Measurements from ENCODE around the gene RARRES1.

RARRES1 gene, protein sequence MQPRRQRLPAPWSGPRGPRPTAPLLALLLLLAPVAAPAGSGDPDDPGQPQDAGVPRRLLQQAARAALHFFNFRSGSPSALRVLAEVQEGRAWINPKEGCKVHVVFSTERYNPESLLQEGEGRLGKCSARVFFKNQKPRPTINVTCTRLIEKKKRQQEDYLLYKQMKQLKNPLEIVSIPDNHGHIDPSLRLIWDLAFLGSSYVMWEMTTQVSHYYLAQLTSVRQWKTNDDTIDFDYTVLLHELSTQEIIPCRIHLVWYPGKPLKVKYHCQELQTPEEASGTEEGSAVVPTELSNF

GRCh38 chr3:158731938-158732855, at the start of gene RARRES1:
Gene RARRES1 (minus strand): TSS chr3:158732457. CDS start chr3:158732415, 42 bp downstream.
- DNase-seq, result peak in 4 of 14 donors; percentile 22 to 63 (median 45)

- DNase-seq, result no peak
Measured at GRCh38 chr3:158781849-158782248, 49.6 kb upstream of the RARRES1 start.

DNA sequence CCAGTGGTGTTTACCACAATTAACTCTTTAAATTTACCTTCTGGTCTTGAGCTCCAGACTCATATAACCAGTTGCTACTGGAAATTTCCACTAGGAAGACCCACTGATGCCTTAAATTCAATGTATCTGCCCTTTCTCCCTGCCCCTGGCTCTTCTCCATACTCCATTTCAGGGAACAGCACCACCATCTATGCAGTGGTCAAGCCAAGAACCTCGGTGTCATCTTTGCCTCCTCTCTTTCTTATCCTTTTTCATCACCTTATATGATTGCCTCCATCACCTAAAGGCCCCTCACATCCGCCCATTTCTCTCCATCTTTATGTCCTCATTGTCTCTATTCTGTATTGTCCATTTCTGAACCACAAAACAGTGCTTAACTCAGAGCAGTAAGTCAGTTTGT, 48.9 kb upstream of the RARRES1 start:
- DNase-seq, result no peak

- DNase-seq, result no peak
Measured at GRCh38 chr3:158780766-158781165, 48.5 kb upstream of the RARRES1 start.

DNA sequence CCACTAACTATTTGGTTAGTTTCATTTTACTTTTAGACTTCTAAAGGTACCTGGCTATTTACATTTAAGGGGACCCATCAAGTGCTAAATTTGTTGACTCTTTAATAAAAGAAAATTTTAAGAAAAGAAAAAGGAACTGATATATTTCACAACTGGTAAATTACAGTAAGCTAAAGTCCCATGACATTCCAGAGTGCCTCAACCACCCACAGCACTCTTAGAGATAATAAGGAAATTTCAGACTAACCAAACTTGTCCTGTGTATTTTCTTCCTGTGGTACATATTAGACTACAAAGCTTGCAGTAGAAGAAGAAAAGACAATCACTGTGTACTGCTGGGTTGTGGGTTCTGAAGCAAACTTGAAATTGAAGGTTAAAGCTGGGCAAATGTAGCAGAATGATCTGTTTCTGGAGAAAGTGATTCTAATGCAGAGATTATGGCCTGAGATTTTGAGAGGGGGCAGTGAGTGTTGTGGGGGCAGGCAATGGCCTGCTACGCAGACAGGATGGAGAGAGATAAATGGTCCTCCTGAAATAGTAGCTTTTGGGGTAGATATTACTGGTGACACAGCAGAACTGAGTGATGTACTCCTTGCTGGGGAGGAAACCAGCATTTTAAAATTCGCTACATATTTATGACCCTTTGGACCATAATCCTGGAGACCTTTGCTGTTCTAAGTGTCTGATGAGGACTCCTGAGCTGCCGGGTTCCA, 45.1 kb upstream of the RARRES1 start:
- DNase-seq, result no peak

- DNase-seq, result no peak
Measured at GRCh38 chr3:158776531-158776930, 44.3 kb upstream of the RARRES1 start.

DNA sequence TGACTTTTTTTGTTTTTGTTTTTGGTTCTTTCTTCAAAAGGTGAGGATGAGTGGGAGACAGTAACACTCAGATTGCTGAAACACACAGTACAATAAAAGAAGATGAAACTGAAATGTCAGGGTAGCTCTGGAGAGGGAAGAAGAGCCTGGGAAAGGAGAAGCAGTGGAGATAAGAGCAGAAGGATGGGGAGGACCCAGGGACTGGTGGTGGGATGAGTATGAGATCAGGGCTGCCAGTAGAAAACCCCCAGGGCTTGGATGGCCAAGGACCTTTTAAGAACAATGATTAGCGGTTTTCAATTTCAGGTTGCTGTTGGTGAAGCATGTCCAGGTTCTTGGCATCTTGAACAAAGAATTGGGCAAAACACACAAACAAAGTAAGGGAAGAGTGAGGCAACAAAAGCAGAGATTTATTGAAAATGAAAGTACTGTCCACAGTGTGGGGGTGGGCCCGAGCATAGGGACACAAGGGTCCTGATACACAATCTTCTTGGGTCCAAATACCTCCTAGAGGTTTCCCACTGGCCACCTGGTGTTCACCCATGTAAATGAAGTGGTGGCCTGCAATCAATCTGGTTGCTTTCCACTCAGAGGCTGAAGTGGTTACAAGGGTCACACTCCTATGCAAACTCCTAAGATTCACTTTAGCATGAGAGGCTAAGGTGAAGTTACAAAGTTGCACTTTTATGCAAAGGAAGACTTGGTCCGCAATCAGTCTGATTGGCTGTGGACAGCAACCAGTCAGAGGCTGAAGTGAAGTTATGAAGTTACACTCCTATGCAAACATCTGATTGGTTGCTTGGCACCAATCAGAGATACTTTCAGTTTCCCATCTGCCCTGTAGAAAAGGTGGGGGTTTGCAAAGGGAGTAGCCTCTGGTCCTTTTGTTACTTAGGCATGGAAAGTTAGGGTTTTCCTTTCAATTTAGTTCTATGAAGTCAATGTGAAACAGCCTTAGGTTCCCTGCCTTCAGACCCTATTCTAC, 43.5 kb upstream of the RARRES1 start:
- no peak for DNase-seq

DNA sequence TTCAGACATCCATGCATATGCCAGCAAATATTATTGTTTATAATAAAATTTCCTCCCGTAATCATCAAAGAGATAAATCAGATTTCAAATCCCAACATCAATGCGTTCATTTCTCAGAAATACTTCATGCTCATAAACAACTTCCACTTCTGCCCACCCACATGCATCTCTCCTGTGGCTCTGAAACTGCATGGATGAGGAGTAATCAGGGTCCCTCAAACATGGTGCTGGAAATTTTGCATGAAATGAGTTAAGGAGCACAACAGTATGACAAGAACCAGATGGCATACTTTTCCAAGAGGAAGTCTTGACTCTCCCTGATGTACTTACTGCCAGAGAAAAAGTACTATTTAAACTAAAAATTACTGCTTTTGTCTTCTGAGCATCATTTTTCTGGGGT, 42.7 kb upstream of the RARRES1 start:
- DNase-seq, result no peak

DNA sequence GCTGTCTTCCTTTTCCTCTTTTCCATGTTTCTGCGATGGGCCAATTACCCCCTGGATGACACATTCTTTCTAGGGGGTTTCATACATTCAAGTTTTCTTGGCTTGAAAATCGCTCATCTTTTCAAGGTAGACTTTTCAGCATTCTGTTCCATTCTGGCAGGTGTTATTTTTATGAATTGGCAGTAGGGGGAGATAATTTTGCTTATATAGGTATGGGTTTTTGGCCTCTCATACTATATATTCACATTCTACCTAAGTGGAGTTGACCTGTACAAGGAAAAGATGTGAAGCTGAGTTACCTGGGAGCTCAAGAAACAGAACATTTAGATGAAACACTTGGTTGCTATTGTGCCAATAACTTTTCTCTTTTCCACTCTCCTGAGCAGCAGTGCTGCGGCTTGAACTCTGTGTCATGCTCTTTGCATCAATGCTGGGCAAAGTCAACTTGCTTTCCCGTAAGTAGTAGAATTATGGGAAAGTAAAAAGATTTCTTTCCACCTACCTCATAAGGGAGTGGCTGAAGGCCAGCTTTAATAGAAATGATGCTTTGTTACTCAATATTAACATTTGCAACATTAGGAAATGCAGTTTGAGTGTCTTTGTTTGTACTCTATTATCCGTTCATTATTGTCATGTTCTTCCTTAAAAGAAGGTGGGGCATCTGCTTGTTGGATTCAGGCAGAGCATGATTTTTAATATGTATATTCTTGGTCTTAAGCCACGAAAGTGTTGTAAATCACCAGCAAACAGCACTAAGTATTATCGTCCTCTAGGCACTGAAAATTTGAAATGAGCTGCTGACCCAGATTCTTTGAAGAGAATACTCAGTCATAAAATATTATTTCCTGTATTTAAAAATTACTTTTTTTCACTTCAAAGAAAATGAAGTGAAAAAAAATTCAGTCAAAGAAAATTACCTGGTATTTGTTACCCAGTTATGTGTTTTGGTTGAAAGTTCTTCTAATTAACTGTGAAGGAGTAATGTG, 41.9 kb upstream of the RARRES1 start:
- DNase-seq, result no peak

GRCh38 chr3:158773166-158773565, 40.9 kb upstream of the RARRES1 start:
- no peak for DNase-seq

DNA sequence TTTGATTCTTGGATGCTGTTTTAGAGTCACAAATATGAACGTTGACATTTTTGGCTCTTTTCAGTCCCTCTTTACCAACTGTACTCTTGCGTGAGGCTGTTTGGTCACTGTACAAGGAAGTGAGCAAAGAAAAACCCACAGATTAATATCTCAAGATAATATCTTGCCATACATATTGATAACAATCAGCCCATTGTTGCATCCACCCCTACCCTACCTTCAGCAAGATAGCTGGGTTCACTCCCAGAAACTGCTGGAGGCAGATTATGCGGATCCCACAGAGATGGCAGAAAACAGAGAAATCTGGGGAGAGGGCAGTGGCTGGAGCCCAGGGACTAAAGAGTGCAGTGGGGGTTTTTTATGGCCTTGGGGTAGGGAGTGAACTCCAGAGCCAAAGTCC, 39.7 kb upstream of the RARRES1 start:
- no peak for DNase-seq

GRCh38 chr3:158771577-158771976, 39.3 kb upstream of the RARRES1 start:
- DNase-seq, result no peak

- DNase-seq, result no peak
Measured at GRCh38 chr3:158770741-158771350, 38.6 kb upstream of the RARRES1 start.

GRCh38 chr3:158769952-158770740, 37.9 kb upstream of the RARRES1 start:
- no peak for DNase-seq

DNA sequence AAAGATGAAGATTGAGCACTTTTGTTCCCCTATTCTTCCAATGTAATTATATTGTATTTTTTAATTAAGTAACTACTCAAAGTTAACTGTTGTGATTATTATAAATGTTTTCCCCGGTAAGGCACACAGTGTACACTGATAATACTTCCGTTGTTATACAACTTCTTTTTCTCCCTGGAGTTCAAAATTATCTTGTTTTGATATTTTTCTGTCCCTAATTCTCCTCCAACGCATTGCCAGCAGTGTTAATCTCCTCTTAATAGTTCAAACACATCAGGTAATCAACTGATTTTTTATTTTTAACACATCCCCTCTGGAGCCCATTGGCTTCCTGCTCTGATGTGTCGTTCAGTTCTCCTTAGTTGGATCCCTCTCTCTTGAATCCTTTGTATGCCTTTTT, 37.3 kb upstream of the RARRES1 start:
- no peak for DNase-seq

DNA sequence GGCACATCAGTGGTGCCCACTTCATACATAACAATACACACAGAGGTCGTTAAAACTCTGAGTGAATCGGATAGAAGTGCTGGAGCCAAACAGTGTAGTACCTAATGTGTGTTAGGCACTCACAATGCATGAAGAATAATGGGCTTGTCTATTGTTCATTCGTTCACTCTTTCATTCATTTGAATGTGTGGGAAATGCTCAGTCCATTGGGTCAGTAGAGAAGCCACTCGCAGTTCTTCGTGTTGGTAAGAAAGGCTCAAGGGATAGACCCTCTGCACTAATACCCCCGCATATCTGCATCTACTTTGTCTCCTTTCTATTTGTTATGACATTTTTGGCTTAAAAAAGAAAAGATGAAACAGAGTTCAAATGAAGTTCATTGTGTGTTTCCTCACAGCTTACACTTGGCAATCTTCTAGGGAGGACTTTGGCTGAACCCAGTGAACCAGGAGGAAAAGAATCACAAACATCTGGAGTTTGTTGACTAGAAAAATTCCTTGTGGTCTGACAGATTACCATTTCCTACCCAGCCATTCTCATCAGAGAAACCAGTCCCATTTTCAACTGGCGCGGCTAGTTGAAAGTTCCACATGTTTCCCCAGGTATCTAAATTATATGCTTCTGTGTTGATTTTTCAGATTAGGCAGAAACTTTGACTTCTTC, 36.8 kb upstream of the RARRES1 start:
- no peak for DNase-seq

- peak in 3 of 14 donors; percentile 8 to 21 (median 10) for DNase-seq
Measured at GRCh38 chr3:158768361-158768787, 36.1 kb upstream of the RARRES1 start.

DNA sequence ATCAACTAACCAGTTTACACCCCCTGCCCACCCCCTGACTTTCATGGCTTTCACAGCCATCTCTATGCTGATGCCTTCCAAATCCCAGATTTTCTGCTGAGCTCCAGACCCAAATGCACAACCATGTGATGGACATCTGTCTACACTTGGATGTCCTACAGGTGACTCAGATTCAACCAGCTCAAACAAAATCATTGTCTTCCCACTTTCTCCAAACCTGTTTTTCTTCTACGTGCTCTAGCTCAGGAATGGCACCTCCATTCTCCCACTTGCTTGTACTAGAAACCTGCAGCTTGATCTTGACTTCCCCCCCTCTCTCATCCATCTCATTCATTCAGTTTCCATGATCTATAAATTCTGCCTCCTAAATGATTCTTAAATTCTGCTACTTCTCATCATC, 34.1 kb upstream of the RARRES1 start:
- DNase-seq, result no peak

Data from C1 segment of cervical spinal cord (tissue), 14 donors.